Breast epithelium (tissue), 4 donors: ENCODE results near the gene VPS26A. TPM values are rescaled to one million over a fixed set of nuclear protein-coding genes. Genes with fewer than 3 reads are reported as not detected.

Experiments
- DNase-seq, 2 donors: peaks; one replicate each; pipeline ENCODE4 v3.0.0-alpha.2; 2019; ENCODE audit warnings: low spot score in 2 of 2
- H3K27ac ChIP-seq, 2 donors: fragments of 200-600 bp; sonication (generic) in 1 of 2; one replicate each; pipeline ENCODE4 v1.5.1; 2016 to 2019; ENCODE audit warnings: mild to moderate bottlenecking in 1 of 2
- H3K27me3 ChIP-seq, 2 donors: fragments of 200-600 bp; sonication (generic) in 1 of 2; one replicate each; pipeline versions ENCODE4 v1.5.1 to v1.6.0; 2017 to 2019; ENCODE audit warnings: control low read depth in 1 of 2, mild to moderate bottlenecking in 1 of 2
- H3K36me3 ChIP-seq: fragments of 200-600 bp; one replicate; pipeline ENCODE4 v1.5.1; 2019
- H3K4me1 ChIP-seq, 2 donors: fragments of 200-600 bp; sonication (generic); one replicate each; pipeline ENCODE4 v1.5.1; 2016 to 2019; ENCODE audit warnings: control low read depth in 1 of 2
- H3K4me3 ChIP-seq, 3 donors: fragments of 200-600 bp; sonication (generic); 1 replicate in 2 of 3; 2 replicates in 1 of 3; pipeline ENCODE4 v1.5.1; 2016 to 2019; ENCODE audit warnings: mild to moderate bottlenecking in 3 of 3, moderate library complexity in 2 of 3
- H3K9me3 ChIP-seq, 2 donors: fragments of 200-600 bp; sonication (generic) in 1 of 2; one replicate each; pipeline ENCODE4 v1.5.1; 2016 to 2019; ENCODE audit warnings: control low read depth in 1 of 2
- POLR2A ChIP-seq: fragments of 450-650 bp; IDR thresholded peaks from one replicate; pipeline ENCODE4 v1.6.1; 2016; ENCODE audit warnings: antibody characterized with exemption, mild to moderate bottlenecking, moderate library complexity
- POLR2AphosphoS5 ChIP-seq, 3 donors: sonication (generic); formaldehyde crosslinking; IDR thresholded peaks; one replicate each; pipeline ENCODE4 v1.6.1; 2017; ENCODE audit warnings: antibody characterized with exemption in 3 of 3
- intact Hi-C: fragments of 100-400 bp; cut with DNase I; formaldehyde crosslinking; loops from one replicate; pipeline ENCODE4 v1.15.1; 2023; ENCODE audit warnings: low total_unique reads
- total RNA-seq, 3 donors: library from RNA; depleted of rRNA; stranded (reverse); fragments of >200 nt; gene quantifications; one replicate each; pipeline ENCODE4 v1.1.0, GENCODE V29; 2016
- TF ChIP-seq, protein P1 (sequence below), 3 donors: fragments of 450-650 bp; IDR thresholded peaks; one replicate each; pipeline ENCODE4 v1.5.1; 2016 to 2017; ENCODE audit warnings: antibody characterized with exemption in 3 of 3, mild to moderate bottlenecking in 3 of 3, moderate library complexity in 3 of 3

Gene VPS26A
- total RNA-seq, 3 donors from 2014 or later: 32.1 to 56.0 (median 40.8) TPM

DNA sequence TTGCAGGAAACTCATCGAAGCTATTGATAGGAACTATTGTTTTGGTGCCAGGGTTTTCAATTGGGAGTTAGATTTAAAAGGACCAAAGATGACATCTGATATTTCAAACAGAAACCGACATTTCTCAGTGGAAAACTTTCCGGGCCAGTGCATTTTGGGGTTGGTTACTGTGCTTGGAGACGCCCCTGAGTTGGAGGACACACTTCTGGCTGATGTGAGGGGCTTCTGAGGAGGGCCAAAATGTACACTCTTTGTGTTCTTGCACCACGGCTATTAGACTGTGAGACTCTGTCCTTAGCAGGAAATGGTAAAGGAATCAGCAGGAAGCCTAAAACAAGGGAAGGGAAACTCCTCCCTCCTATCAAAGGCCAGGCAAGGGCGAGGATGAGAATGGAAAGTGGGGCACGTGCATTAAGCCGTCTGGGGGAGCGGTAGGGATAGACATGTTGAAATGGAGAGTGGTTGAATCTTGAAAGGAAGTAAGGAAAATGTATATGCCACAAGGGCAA, 37.9 kb upstream of the VPS26A start:
- peak overlapping the region; percentile 5 to 45 for H3K27ac ChIP-seq
- H3K4me1 ChIP-seq: no peaks in the 10 kb centered on the region
- no peaks in the 10 kb centered on the region for H3K27me3 ChIP-seq
- intact Hi-C loops: no loop called here
- H3K36me3 ChIP-seq: no peaks in the 10 kb centered on the region
- TF ChIP-seq POLR2AphosphoS5 (IDR thresholded peaks at IDR 0.05): no peak
- TF ChIP-seq, protein P1, sequence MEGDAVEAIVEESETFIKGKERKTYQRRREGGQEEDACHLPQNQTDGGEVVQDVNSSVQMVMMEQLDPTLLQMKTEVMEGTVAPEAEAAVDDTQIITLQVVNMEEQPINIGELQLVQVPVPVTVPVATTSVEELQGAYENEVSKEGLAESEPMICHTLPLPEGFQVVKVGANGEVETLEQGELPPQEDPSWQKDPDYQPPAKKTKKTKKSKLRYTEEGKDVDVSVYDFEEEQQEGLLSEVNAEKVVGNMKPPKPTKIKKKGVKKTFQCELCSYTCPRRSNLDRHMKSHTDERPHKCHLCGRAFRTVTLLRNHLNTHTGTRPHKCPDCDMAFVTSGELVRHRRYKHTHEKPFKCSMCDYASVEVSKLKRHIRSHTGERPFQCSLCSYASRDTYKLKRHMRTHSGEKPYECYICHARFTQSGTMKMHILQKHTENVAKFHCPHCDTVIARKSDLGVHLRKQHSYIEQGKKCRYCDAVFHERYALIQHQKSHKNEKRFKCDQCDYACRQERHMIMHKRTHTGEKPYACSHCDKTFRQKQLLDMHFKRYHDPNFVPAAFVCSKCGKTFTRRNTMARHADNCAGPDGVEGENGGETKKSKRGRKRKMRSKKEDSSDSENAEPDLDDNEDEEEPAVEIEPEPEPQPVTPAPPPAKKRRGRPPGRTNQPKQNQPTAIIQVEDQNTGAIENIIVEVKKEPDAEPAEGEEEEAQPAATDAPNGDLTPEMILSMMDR (IDR thresholded peaks at IDR 0.05): no peak
- no peak for TF ChIP-seq POLR2A
- no peaks in the 10 kb centered on the region for H3K9me3 ChIP-seq
- DNase-seq: no peak
- H3K4me3 ChIP-seq: peak overlapping the region in 2 of 3 donors; percentile 24

DNA sequence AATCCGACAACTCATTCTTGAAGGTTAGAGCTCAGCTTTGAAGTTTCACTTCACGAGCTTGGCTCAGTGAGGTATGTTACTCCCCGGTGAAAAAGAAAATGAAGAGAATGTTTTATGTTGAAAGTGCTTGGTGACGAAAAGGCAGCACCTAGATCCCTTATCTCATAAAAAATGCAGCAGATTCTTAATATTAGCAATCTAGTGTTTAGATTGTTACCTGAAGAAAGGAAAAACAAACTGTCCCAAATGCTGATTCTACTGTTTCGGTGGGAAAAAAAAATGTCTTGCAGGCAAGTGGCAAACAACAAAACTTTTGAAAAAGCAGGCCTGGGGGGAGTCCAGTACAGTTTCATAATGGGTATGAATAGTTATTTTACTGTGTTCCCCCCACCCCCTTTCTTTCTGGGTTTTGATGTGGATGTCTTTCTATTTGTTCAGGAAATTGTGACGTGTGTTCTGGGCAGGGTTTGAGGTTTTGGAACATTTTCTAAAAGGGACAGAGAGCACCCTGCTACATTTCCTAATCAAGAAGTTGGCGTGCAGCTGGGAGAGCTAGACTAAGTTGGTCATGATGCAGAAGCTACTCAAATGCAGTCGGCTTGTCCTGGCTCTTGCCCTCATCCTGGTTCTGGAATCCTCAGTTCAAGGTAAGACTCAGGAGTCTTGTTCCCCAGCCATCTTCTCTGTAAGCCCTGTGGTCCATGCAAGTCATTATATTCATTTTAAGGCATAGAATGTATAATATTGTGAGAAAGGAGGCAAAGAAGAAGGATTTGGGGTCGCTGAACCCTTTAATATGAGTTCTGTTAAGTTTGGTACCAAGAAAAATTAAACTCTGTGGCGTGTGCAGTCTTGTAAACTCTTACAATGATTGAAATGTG, 36.1 kb upstream of the VPS26A start, which contains the start of gene SRGN:
TSS of gene SRGN (plus strand) at position 514 of the 881 bp plus-strand sequence. CDS start at position 569, 55 bp downstream.
- intact Hi-C loops: no loop called here

DNA sequence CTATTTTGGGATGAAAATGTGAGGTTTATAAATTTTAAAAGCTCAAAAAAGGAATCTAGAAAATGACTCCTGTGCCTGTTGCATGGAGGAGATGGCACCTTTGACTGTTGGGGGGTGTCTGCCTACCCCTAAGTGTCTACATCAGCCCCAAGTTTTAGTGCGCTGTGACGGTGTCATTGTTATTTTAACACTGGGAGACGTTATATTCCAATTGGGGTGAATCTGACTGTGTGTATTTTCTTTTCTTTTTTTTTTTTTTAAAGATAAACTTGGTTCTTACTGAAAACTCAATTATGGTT, 35.6 kb upstream of the VPS26A start:
- H3K9me3 ChIP-seq: no peaks in the 10 kb centered on the region
- H3K27ac ChIP-seq: peak overlapping the region; percentile 76 to 80
- H3K36me3 ChIP-seq: no peaks in the 10 kb centered on the region
- TF ChIP-seq, protein P1 (IDR thresholded peaks at IDR 0.05): no peak
- no peak for TF ChIP-seq POLR2A
- TF ChIP-seq POLR2AphosphoS5 (IDR thresholded peaks at IDR 0.05): no peak
- no peaks in the 10 kb centered on the region for H3K4me1 ChIP-seq
- H3K27me3 ChIP-seq: no peaks in the 10 kb centered on the region
- H3K4me3 ChIP-seq: peak overlapping the region; percentile 44 to 51 (median 46)
- DNase-seq: no peak
- intact Hi-C loops: no loop called here

More for the DNA sequence above, 36.1 kb upstream of the VPS26A start, which contains the start of gene SRGN:
- no peaks in the 10 kb centered on the region for H3K4me1 ChIP-seq
- no peaks in the 10 kb centered on the region for H3K36me3 ChIP-seq
- H3K4me3 ChIP-seq: peak within 1 kb of the TSS; percentile 44 to 51 (median 46)
- no peaks in the 10 kb centered on the region for H3K9me3 ChIP-seq
- H3K27me3 ChIP-seq: no peaks in the 10 kb centered on the region
- peak in 1 of 2 donors; percentile 71 for DNase-seq
- TF ChIP-seq POLR2A (peak; percentile 43), POLR2AphosphoS5 (IDR thresholded peaks at IDR 0.05) (peak; percentile 44 to 69 (median 48))
- TF ChIP-seq, protein P1 (IDR thresholded peaks at IDR 0.05): no peak
- H3K27ac ChIP-seq: peak within 1 kb of the TSS; percentile 76 to 80

DNA sequence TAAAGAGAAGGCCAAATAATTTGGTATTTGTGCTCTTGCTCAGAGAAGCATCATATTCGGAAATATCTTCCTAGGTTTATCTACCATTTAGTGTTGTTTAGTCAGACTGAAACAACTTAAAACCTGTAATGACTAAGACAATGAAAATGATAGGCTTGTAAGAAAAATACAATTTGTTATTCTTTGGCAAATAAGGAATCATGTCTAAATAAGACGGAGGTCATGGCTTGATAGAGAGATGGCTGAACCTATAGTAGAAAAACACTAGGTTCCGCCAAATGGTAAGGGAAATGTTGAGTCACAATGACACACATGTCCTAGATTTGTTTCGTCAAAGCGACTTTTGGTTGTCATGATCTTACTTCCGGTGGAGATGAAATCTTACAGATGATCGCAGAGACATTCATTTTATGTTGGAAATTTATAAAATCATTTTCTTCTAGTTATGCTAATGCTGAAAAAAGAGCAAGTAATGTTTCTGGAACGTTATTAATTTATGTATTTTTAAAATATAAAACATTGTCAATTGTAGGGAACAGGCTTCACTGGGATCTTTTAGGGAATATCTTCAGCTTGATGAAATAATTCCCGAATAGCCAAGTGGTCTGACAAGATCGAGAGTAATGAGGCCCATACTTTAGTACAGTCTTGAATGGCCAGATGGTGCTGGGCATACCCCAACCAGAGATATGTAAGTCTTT, 35.0 kb upstream of the VPS26A start:
- no peak for TF ChIP-seq POLR2A
- no peak for TF ChIP-seq POLR2AphosphoS5 (IDR thresholded peaks at IDR 0.05)
- TF ChIP-seq, protein P1 (IDR thresholded peaks at IDR 0.05): no peak
- no peak for DNase-seq
- H3K4me3 ChIP-seq: peak overlapping the region; percentile 44 to 51 (median 46)
- no peaks in the 10 kb centered on the region for H3K9me3 ChIP-seq
- intact Hi-C loops: no loop called here
- peak overlapping the region; percentile 49 to 76 for H3K27ac ChIP-seq
- H3K36me3 ChIP-seq: no peaks in the 10 kb centered on the region
- H3K27me3 ChIP-seq: no peaks in the 10 kb centered on the region
- no peaks in the 10 kb centered on the region for H3K4me1 ChIP-seq
